Spleen (tissue), 7 donors: Measurements from ENCODE around the gene GALT.

Source experiments
- POLR2A ChIP-seq, 3 donors: fragments of 450-650 bp; IDR thresholded peaks; one replicate each; pipeline ENCODE4 v1.5.1; 2017; ENCODE audit warnings: antibody characterized with exemption in 3 of 3, mild to moderate bottlenecking in 1 of 3
- TF ChIP-seq, protein P1 (sequence below), 11 experiments: fragments of 200-600 bp in 7 of 11; fragments of 450-650 bp in 4 of 11; sonication (generic) in 4 of 11; IDR thresholded peaks in 8 of 11; conservative IDR thresholded peaks in 3 of 11; 1 replicate in 7 of 11; 2 replicates in 4 of 11; pipeline versions ENCODE4 v1.4.0 to v1.8.0; 2016 to 2021; ENCODE audit warnings: antibody characterized with exemption in 11 of 11, inconsistent platforms in 4 of 11, mild to moderate bottlenecking in 1 of 11
- donor health status: DM: no; HTN: no; CAD: no; lungs with moderate emphysema.
- donor health status: DM: no; HTN: no; CAD: no.
- donor health status: DM: no; HTN: no; CAD: no.

DNA sequence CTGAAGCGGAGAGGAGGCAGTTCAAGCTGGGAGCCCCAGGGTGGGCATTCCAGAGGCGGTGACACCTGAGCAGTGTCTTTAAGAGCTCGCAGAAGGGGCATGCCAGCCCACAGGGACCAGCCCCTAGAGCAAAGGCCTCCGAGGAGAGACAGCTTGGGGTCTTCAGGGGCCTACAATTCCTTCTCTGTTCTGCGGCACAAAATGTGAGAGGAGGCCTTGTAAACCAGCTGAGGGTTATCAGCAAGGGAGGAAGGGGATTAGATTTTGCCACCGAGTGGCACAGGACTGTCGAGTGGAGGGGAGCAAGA lies 8.4 kb upstream of the GALT start:
- TF ChIP-seq, protein P1, sequence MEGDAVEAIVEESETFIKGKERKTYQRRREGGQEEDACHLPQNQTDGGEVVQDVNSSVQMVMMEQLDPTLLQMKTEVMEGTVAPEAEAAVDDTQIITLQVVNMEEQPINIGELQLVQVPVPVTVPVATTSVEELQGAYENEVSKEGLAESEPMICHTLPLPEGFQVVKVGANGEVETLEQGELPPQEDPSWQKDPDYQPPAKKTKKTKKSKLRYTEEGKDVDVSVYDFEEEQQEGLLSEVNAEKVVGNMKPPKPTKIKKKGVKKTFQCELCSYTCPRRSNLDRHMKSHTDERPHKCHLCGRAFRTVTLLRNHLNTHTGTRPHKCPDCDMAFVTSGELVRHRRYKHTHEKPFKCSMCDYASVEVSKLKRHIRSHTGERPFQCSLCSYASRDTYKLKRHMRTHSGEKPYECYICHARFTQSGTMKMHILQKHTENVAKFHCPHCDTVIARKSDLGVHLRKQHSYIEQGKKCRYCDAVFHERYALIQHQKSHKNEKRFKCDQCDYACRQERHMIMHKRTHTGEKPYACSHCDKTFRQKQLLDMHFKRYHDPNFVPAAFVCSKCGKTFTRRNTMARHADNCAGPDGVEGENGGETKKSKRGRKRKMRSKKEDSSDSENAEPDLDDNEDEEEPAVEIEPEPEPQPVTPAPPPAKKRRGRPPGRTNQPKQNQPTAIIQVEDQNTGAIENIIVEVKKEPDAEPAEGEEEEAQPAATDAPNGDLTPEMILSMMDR (IDR thresholded peaks at IDR 0.05 in 8 of 11, conservative IDR thresholded peaks at IDR 0.05 in 3 of 11): no peak
- TF ChIP-seq POLR2A (IDR thresholded peaks at IDR 0.05): no peak
